NOMO-1 treated with dmso at 0.1 percent for 144 hours (cell line): ENCODE data around the gene NCOA7.
"Not testable (repeated sequence)": the region's sequence is repeated elsewhere in the genome, so short reads cannot be mapped to it uniquely, and the experiment has no call there.

Experiments
- DNase-seq: peaks from one replicate; lab custom pipeline; 2025; ENCODE audit not compliant: unreplicated experiment; lab: John Stamatoyannopoulos, UW

NCOA7 gene

DNA sequence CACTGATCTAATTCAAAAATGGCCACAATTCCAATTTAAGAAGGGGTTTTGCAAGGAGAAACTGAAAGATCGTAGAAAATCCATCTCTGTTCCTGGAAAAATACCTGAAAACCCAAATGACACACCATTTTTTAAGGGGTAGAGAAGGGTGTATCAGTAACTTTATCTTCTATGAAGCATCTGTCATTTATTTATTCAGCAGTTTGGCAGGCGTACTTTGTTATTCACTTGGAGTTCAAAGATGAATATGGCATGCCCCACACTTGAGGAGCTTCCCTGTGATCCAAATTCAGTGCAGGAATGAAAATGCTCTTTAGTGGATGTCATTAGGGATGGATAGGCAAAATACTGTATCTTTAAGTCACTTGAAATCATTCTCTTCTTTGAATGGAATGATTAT, 173.1 kb downstream of the NCOA7 start:
- DNase-seq = no peak

DNA sequence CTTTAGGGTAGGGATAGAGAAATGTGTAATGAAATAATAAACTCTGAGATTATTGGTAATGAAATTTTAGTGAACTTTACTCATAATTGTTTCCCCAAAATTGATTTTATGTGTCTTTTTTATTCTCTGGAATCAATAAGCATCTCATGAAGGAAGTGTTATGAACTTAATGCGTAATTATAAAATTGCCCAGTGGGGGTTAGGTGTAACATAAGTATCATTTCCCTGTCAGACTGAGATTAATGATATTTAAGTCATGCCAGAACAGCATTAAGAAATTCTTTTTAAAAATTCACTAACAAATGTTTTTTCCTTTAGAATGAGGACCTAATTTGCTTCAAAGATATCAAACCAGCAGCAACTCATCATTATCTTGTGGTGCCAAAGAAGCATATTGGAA, 175.8 kb downstream of the NCOA7 start:
- DNase-seq = no peak

DNA sequence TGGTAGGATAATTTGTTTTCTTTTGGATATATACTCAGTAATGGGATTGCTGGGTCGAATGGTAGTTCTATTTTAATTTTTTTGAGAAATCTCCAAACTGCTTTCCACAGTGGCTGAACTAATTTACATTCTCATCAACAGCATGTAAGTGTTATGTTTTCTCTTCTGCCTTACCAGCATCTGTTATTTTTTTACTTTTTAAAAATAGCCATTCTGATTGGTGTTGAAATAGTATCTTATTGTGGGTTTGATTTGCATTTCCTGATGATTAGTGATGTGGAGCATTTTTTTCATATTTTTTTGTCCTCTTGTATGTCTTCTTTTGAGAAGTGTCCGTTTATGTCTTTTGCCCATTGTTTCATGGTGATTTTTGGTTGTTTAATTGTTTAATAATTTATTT, 177.7 kb downstream of the NCOA7 start:
- DNase-seq = no peak

DNA sequence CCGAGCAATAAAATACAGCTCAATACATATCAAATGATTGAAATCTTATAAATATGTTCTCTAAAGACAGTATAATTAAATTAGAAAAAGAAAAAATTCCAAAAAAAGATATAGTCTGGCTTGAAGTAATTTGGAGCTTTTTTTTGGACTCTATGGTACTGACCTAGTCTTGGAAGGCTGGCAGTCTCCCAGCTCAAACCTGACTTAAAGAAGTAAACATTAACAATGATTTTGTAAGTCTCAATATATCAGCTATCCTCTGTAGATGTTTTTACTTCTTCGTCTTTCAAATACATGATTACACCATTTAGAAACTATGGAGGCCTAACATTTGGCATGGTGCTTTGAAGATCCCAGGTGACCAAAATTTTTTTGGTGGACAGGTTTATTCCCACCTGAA, 180.0 kb downstream of the NCOA7 start:
- no peak for DNase-seq

DNA sequence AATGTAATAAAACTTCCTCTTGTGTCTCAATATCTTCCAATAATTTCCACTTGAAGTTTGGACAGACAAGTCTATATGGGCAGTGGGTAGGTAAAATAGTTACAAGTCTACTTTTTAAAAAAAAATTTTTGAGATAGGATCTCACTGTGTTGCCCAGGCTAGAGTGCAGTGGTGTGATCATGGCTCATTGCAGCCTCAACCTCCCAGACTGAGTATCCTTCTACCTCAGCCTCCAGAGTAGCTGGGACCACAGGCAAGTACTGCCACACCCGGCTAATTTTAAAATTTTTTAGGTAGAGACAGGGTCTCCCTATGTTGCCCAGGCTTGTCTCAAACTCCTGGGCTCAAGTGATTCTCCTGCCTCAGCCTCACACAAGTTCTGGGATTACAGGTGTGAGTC, 181.7 kb downstream of the NCOA7 start:
- DNase-seq = not testable (repeated sequence)

DNA sequence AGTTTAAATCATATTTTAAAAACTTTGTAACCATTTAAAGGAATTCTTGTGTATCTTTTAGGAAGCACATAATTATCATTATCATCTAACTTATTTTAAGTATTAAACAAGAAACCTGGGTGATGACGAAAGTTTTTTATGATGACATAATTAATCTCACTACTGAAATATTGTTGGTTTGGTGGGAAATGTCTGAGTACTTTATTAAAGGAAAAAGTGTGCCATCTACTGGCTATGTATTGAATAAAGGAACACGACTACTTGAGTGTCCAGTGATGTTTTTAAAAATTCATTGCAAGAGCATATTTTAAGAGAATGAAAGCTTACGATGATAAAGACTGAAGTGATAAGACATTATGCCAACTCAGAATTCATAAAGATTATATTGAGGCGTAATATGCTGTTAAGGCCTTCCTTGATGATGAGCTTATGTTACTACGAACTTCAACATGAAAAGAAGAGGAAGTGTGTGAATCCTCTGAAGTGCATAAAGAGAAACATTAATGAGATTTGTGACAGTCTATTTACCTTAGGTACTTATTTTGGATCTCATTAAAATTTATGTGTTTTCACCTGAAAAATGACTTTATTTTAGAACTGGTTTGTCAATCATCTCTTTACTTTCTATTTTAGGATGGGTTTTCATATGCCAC, 183.6 kb downstream of the NCOA7 start:
- DNase-seq = no peak

DNA sequence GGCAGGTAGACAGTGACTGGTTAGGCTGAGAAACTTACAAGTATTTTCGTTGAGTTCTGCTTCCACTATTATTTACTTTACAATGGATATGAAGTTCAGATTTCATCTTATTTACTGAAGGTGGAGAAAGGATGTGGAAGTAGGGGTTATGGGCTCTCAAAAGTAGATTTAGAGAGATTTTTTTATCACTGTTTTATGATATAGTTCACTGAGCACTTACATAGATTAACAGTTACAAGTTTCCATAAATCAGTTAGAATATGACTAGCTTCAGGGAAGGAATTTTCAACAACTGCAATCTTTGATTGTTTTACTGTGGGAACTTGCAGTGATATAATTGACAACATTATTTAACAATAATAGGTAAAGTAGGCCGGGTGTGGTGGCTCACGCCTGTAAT, 188.3 kb downstream of the NCOA7 start:
- DNase-seq = no peak
